Keratinocyte (primary cell): ENCODE measurements around the gene RAB9A. TPM values are rescaled to one million over a fixed set of nuclear protein-coding genes. Genes with fewer than 3 reads are reported as not detected.

Experiments used
- DNase-seq: peaks from one replicate; pipeline ENCODE4 v3.0.0-alpha.2; 2011; ENCODE audit warnings: low read depth, missing footprints, low spot score
- FAIRE-seq: peaks from 2 replicates; lab custom pipeline; 2011; peaks lifted over from hg19 to GRCh38; lab: Jason Lieb, UNC
- H2AFZ ChIP-seq: 2 replicates; pipeline ENCODE4 v1.6.0; 2012; ENCODE audit warnings: low read length, control low read depth, inconsistent platforms; ENCODE audit not compliant: control insufficient read depth
- H3K27ac ChIP-seq: 2 replicates; pipeline ENCODE4 v1.5.1; 2011; ENCODE audit warnings: low read length; ENCODE audit not compliant: control insufficient read depth, insufficient read depth
- H3K27me3 ChIP-seq: 3 replicates; pipeline ENCODE4 v1.6.0; 2011; ENCODE audit warnings: low read length; ENCODE audit not compliant: control insufficient read depth, insufficient read depth; ENCODE audit errors: extremely low read depth
- H3K36me3 ChIP-seq, 2 experiments: 2 replicates in 1 of 2; 3 replicates in 1 of 2; pipeline ENCODE4 v1.5.1; 2011; ENCODE audit warnings: low read length in 2 of 2, mild to moderate bottlenecking in 1 of 2; ENCODE audit not compliant: control insufficient read depth in 2 of 2, insufficient read depth in 2 of 2; ENCODE audit errors: extremely low read depth in 1 of 2
- H3K4me1 ChIP-seq: 3 replicates; pipeline ENCODE4 v1.5.1; 2011; ENCODE audit warnings: low read length; ENCODE audit not compliant: control insufficient read depth, insufficient read depth; ENCODE audit errors: extremely low read depth
- H3K4me2 ChIP-seq: 3 replicates; pipeline ENCODE4 v1.6.0; 2011; ENCODE audit warnings: low read depth, low read length; ENCODE audit not compliant: control insufficient read depth, insufficient read depth; ENCODE audit errors: extremely low read depth
- H3K4me3 ChIP-seq, 3 experiments: fragments of 200-600 bp in 1 of 3; sonication (generic) in 1 of 3; 2 replicates in 2 of 3; 3 replicates in 1 of 3; pipeline ENCODE4 v1.5.1; 2011 to 2016; ENCODE audit warnings: low read length in 3 of 3, mild to moderate bottlenecking in 3 of 3, control low read depth in 2 of 3, inconsistent platforms in 1 of 3, low read depth in 1 of 3, mixed read lengths in 1 of 3, mixed run types in 1 of 3, moderate library complexity in 1 of 3; ENCODE audit not compliant: control insufficient read depth in 2 of 3, insufficient read depth in 2 of 3; ENCODE audit errors: extremely low read depth in 1 of 3
- H3K79me2 ChIP-seq: 2 replicates; pipeline ENCODE4 v1.6.0; 2012; ENCODE audit warnings: low read length; ENCODE audit not compliant: control insufficient read depth, insufficient read depth
- H3K9ac ChIP-seq: 3 replicates; pipeline ENCODE4 v1.6.0; 2011; ENCODE audit warnings: low read length; ENCODE audit not compliant: control insufficient read depth, insufficient read depth; ENCODE audit errors: extremely low read depth
- H3K9me1 ChIP-seq: 3 replicates; pipeline ENCODE4 v1.6.0; 2011; ENCODE audit warnings: low read length; ENCODE audit not compliant: control insufficient read depth, insufficient read depth; ENCODE audit errors: extremely low read depth
- H3K9me3 ChIP-seq: 2 replicates; pipeline ENCODE4 v1.5.1; 2012; ENCODE audit warnings: low read depth, low read length; ENCODE audit not compliant: control insufficient read depth
- H4K20me1 ChIP-seq: 3 replicates; pipeline ENCODE4 v1.6.0; 2011; ENCODE audit warnings: low read length; ENCODE audit not compliant: control insufficient read depth, insufficient read depth; ENCODE audit errors: extremely low read depth
- CTCF ChIP-seq, 3 experiments: IDR thresholded peaks in 1 of 3; conservative IDR thresholded peaks in 1 of 3; optimal IDR thresholded peaks in 1 of 3; 2 replicates in 2 of 3; 3 replicates in 1 of 3; pipeline versions ENCODE3 to v1.5.1; 2011; ENCODE audit warnings: low read length in 3 of 3, mild to moderate bottlenecking in 3 of 3, moderate library complexity in 2 of 3, control low read depth in 1 of 3, inconsistent platforms in 1 of 3; ENCODE audit not compliant: insufficient read depth in 2 of 3; ENCODE audit errors: extremely low read depth in 1 of 3
- EZH2 ChIP-seq: IDR thresholded peaks from one replicate; pipeline ENCODE4 v1.6.1; 2012; ENCODE audit warnings: inconsistent platforms, mild to moderate bottlenecking, low read length, moderate library complexity
- dilution Hi-C: fragments of 300-500 bp; cut with MboI; formaldehyde crosslinking; loops from one replicate; pipeline ENCODE4 v1.7.0; 2020; ENCODE audit warnings: low sequenced_read_pairs; ENCODE audit not compliant: extremely low pct_ligation_motif_present
- polyA plus RNA-seq, 5 experiments: library from polyadenylated mRNA; depleted of rRNA in 3 of 5; stranded (reverse) in 3 of 5; stranded (forward) in 1 of 5; unstranded in 1 of 5; fragments of >200 nt; gene quantifications; 1 replicate in 1 of 5; 2 replicates in 3 of 5; 3 replicates in 1 of 5; pipeline versions ENCODE4 v1.2.1 to v1.2.3, GENCODE V29; 2011 to 2012; ENCODE audit warnings: missing spikeins in 2 of 5, low read depth in 1 of 5, low replicate concordance in 1 of 5

The RAB9A gene
- polyA plus RNA-seq, 1 donor (not counting 4 experiments of a cell fraction or from before 2014, with no cell fraction given), result 46.0 TPM

- FAIRE-seq, result no peak
These were observed 30.4 kb downstream of the RAB9A start for GRCh38 chrX:13719192-13719856.

GRCh38 chrX:13721371-13721770 lies 32.4 kb downstream of the RAB9A start:
- H3K9me1 ChIP-seq, result no peaks in the 10 kb centered on the region
- TF ChIP-seq EZH2 (no peak), CTCF (optimal IDR thresholded peaks at IDR 0.05 in 1 of 3, IDR thresholded peaks at IDR 0.05 in 1 of 3, conservative IDR thresholded peaks at IDR 0.05 in 1 of 3; ENCODE audit: extremely low read depth in 1 of 3, insufficient read depth in 2 of 3, low read length in 3 of 3) (no peak)
- H3K4me3 ChIP-seq, result no peak overlapping the region
- DNase-seq (no peak), FAIRE-seq (no peak)
- peaks cover 12 to 14% of the 10 kb centered on the region in 2 experiments for H3K36me3 ChIP-seq
- dilution Hi-C loops, result no loop called here
- no peak overlapping the region for H3K9ac ChIP-seq
- H4K20me1 ChIP-seq, result peaks cover 6% of the 10 kb centered on the region
- H3K27me3 ChIP-seq, result no peaks in the 10 kb centered on the region
- no peaks in the 10 kb centered on the region for H3K9me3 ChIP-seq
- H3K4me2 ChIP-seq, result no peak overlapping the region
- H3K4me1 ChIP-seq, result no peaks in the 10 kb centered on the region
- H3K79me2 ChIP-seq, result peaks cover 45% of the 10 kb centered on the region
- no peak overlapping the region for H2AFZ ChIP-seq
- no peak overlapping the region for H3K27ac ChIP-seq

More at GRCh38 chrX:13719192-13719856, 30.4 kb downstream of the RAB9A start:
- DNase-seq, result no peak
- H3K9ac ChIP-seq, result no peak overlapping the region
- TF ChIP-seq EZH2, result no peak
- no peak for TF ChIP-seq CTCF (optimal IDR thresholded peaks at IDR 0.05 in 1 of 3, IDR thresholded peaks at IDR 0.05 in 1 of 3, conservative IDR thresholded peaks at IDR 0.05 in 1 of 3; ENCODE audit: extremely low read depth in 1 of 3, insufficient read depth in 2 of 3, low read length in 3 of 3)
- H3K27me3 ChIP-seq, result no peaks in the 10 kb centered on the region
- no peaks in the 10 kb centered on the region for H3K9me3 ChIP-seq
- peaks cover 12% of the 10 kb centered on the region in 2 experiments for H3K36me3 ChIP-seq
- no peak overlapping the region for H3K4me2 ChIP-seq
- H3K9me1 ChIP-seq, result no peaks in the 10 kb centered on the region
- no peaks in the 10 kb centered on the region for H3K4me1 ChIP-seq
- H3K4me3 ChIP-seq, result no peak overlapping the region
- H3K79me2 ChIP-seq, result peaks cover 32% of the 10 kb centered on the region
- no peak overlapping the region for H3K27ac ChIP-seq
- no peak overlapping the region for H2AFZ ChIP-seq
- dilution Hi-C loops, result no loop called here
- peaks cover 6% of the 10 kb centered on the region for H4K20me1 ChIP-seq
